Thyroid gland (tissue), 4 donors: ENCODE measurements around the gene PGAP3. TPM values are rescaled to one million over a fixed set of nuclear protein-coding genes. Genes with fewer than 3 reads are reported as not detected.

Experiments used
- DNase-seq, 2 donors: peaks; one replicate each; pipeline ENCODE4 v3.0.0-alpha.2; 2019
- H3K27ac ChIP-seq, 3 donors: fragments of 200-600 bp; sonication (generic); 1 replicate in 2 of 3; 2 replicates in 1 of 3; pipeline ENCODE4 v1.5.1; 2016 to 2019; ENCODE audit warnings: mild to moderate bottlenecking in 1 of 3, moderate library complexity in 1 of 3
- H3K27me3 ChIP-seq: fragments of 200-600 bp; sonication (generic); one replicate; pipeline ENCODE4 v1.5.1; 2019
- H3K36me3 ChIP-seq, 2 donors: fragments of 200-600 bp; sonication (generic); one replicate each; pipeline ENCODE4 v1.5.1; 2016 to 2019
- H3K4me1 ChIP-seq, 2 donors: fragments of 200-600 bp; sonication (generic); one replicate each; pipeline ENCODE4 v1.5.1; 2017 to 2019
- H3K4me3 ChIP-seq, 3 donors: fragments of 200-600 bp; sonication (generic); replicated peaks in 1 of 3; 1 replicate in 2 of 3; 2 replicates in 1 of 3; pipeline ENCODE4 v1.5.1; 2016; ENCODE audit warnings: mild to moderate bottlenecking in 1 of 3
- H3K9me3 ChIP-seq: fragments of 200-600 bp; sonication (generic); one replicate; pipeline ENCODE4 v1.5.1; 2017
- CTCF ChIP-seq, 6 experiments: fragments of 200-600 bp in 3 of 6; fragments of 450-650 bp in 3 of 6; sonication (generic) in 3 of 6; IDR thresholded peaks; one replicate each; pipeline ENCODE4 v1.5.1; 2016 to 2019; ENCODE audit warnings: antibody characterized with exemption in 6 of 6, mild to moderate bottlenecking in 2 of 6, inconsistent platforms in 1 of 6, moderate library complexity in 1 of 6
- POLR2A ChIP-seq, 2 donors: fragments of 450-650 bp; IDR thresholded peaks; one replicate each; pipeline ENCODE4 v1.6.1; 2017; ENCODE audit warnings: antibody characterized with exemption in 2 of 2, mild to moderate bottlenecking in 2 of 2, moderate library complexity in 1 of 2
- WGBS, 2 donors: methylation state at CpG; one replicate each; pipeline ENCODE4 v1.1.5; 2017; 5-methylcytosine and 5-hydroxymethylcytosine counted together
- intact Hi-C: fragments of 100-400 bp; cut with DNase I; formaldehyde crosslinking; loops from one replicate; pipeline ENCODE4 v1.15.1; 2023
- total RNA-seq, 4 donors: library from RNA; depleted of rRNA; stranded (reverse); fragments of >200 nt; gene quantifications; one replicate each; pipeline ENCODE4 v1.2.3, GENCODE V29; 2016

Gene PGAP3
- total RNA-seq, 4 donors from 2014 or later, result 55.6 to 88.1 (median 72.7) TPM

GRCh38 chr17:39625198-39625785 lies 62.6 kb downstream of the PGAP3 start:
- no peak for TF ChIP-seq POLR2A (IDR thresholded peaks at IDR 0.05)
- DNase-seq, result no peak
- intact Hi-C loops, result loop anchor here (5.0 to 10.0 kb wide), 2 partner anchors 62 to 240 kb away; partner anchors contain the start of genes IKZF3, PGAP3 and ZPBP2
- H3K27ac ChIP-seq, result no peak overlapping the region
- H3K9me3 ChIP-seq, result no peaks in the 10 kb centered on the region
- peaks cover 15% of the 10 kb centered on the region for H3K27me3 ChIP-seq
- WGBS, 2 donors, result 72 to 75% methylated on average over 4 of the region's 5 CpGs
- H3K36me3 ChIP-seq, result no peaks in the 10 kb centered on the region
- peaks cover 10 to 11% of the 10 kb centered on the region in 2 donors for H3K4me1 ChIP-seq
- H3K4me3 ChIP-seq, result no peak overlapping the region

- DNase-seq, result no peak
- Histone ChIP-seq H3K9me3 (no peaks in the 10 kb centered on the region), H3K36me3 (no peaks in the 10 kb centered on the region), H3K4me1 (peaks cover 10 to 11% of the 10 kb centered on the region in 2 donors), H3K27me3 (peaks cover 15% of the 10 kb centered on the region), H3K27ac (no peak overlapping the region), H3K4me3 (no peak overlapping the region)
- 67 to 69% methylated on average over 8 of the region's 8 CpGs for WGBS, 2 donors
- TF ChIP-seq POLR2A (IDR thresholded peaks at IDR 0.05) (no peak), CTCF (IDR thresholded peaks at IDR 0.05) (no peak)
- intact Hi-C loops, result loop anchor here (5.0 to 10.0 kb wide), 3 partner anchors 77 to 240 kb away; partner anchors contain the start of genes IKZF3 and ZPBP2
Observed at GRCh38 chr17:39624313-39624712, 63.5 kb downstream of the PGAP3 start.

- Histone ChIP-seq H3K27ac (no peak overlapping the region), H3K36me3 (no peaks in the 10 kb centered on the region), H3K4me1 (peaks cover 11 to 15% of the 10 kb centered on the region in 2 donors), H3K4me3 (no peak overlapping the region), H3K27me3 (peaks cover 15% of the 10 kb centered on the region), H3K9me3 (no peaks in the 10 kb centered on the region)
- peak; percentile 74 to 96 (median 88) for TF ChIP-seq CTCF (IDR thresholded peaks at IDR 0.05)
- TF ChIP-seq POLR2A (IDR thresholded peaks at IDR 0.05), result no peak
- 5% methylated on average over 9 to 16 of the region's 16 CpGs for WGBS, 2 donors
- intact Hi-C loops, result loop anchor here (2.0 to 10.0 kb wide), 4 partner anchors 41 to 241 kb away; partner anchors contain the start of genes IKZF3, TCAP and ZPBP2
- DNase-seq, result peak; percentile 84 to 86
Observed at GRCh38 chr17:39623356-39623950, 64.4 kb downstream of the PGAP3 start.

GRCh38 chr17:39622380-39623006 lies 65.4 kb downstream of the PGAP3 start:
- no peak for DNase-seq
- WGBS, 2 donors, result 52 to 55% methylated on average over 16 of the region's 16 CpGs
- Histone ChIP-seq H3K9me3 (no peaks in the 10 kb centered on the region), H3K4me3 (no peak overlapping the region), H3K27ac (no peak overlapping the region), H3K4me1 (peaks cover 12 to 16% of the 10 kb centered on the region in 2 donors), H3K36me3 (no peaks in the 10 kb centered on the region), H3K27me3 (peaks cover 15% of the 10 kb centered on the region)
- TF ChIP-seq CTCF (IDR thresholded peaks at IDR 0.05), result no peak
- no peak for TF ChIP-seq POLR2A (IDR thresholded peaks at IDR 0.05)
- intact Hi-C loops, result loop anchor here (2.0 to 10.0 kb wide), 4 partner anchors 42 to 242 kb away; partner anchors contain the start of genes IKZF3, TCAP and ZPBP2

GRCh38 chr17:39621523-39622379 lies 66.1 kb downstream of the PGAP3 start:
- no peak overlapping the region for H3K27ac ChIP-seq
- H3K36me3 ChIP-seq, result no peaks in the 10 kb centered on the region
- TF ChIP-seq POLR2A (IDR thresholded peaks at IDR 0.05) (no peak), CTCF (IDR thresholded peaks at IDR 0.05) (peak; percentile 93 to 100 (median 100))
- H3K9me3 ChIP-seq, result no peaks in the 10 kb centered on the region
- peaks cover 10 to 14% of the 10 kb centered on the region in 2 donors for H3K4me1 ChIP-seq
- intact Hi-C loops, result loop anchor here (2.0 to 10.0 kb wide), 4 partner anchors 43 to 243 kb away; partner anchors contain the start of genes IKZF3, TCAP and ZPBP2
- peaks cover 7% of the 10 kb centered on the region for H3K27me3 ChIP-seq
- WGBS, 2 donors, result 10 to 14% methylated on average over 20 to 24 of the region's 26 CpGs
- H3K4me3 ChIP-seq, result no peak overlapping the region
- peak; percentile 80 to 86 for DNase-seq
